Measurements from ENCODE around the gene STX3. TPM values are rescaled to one million over a fixed set of nuclear protein-coding genes. Genes with fewer than 3 reads are reported as not detected.
A peak's percentile ranks its signal among the peaks of the same experiment; 100 is the strongest.
"Not testable (repeated sequence)": the region's sequence is repeated elsewhere in the genome, so short reads cannot be mapped to it uniquely, and the experiment has no call there.

STX3 gene
- total and polyA plus RNA-seq, 4 donors = 10.1 to 15.5 (median 11.8) TPM

DNA sequence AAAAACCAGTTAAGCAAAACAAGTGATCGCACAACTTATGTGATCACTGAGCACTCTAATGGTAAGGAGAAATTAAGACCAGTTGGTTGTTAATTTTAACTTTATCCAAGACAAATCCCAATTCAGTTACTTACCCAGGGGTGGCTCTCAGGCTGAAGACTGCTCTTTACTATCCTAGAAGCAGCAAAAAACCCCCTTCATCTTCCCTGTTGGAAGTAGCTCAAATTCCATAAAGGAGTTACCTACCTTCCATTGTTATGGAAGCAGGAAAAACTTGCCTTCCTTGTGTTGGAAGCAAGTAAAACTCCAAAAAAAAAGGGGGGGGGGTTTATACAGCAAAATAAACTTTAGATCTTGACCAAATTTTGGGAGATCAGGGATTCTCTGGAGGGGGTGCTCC is 60.6 kb downstream of the STX3 start:
- no peaks in the 10 kb centered on the region for H3K9me3 ChIP-seq (ENCODE audit: control insufficient read depth, insufficient read depth, low read length)
- no peak for DNase-seq (ENCODE audit: low read depth in 4 of 6, low spot score in 6 of 6)
- no peak overlapping the region for H3K4me3 ChIP-seq (ENCODE audit: low read depth, low read length)
- H3K36me3 ChIP-seq (ENCODE audit: control insufficient read depth, insufficient read depth, low read length) = no peaks in the 10 kb centered on the region
- H3K27me3 ChIP-seq (ENCODE audit: control insufficient read depth, insufficient read depth, low read length) = no peaks in the 10 kb centered on the region
- H3K4me1 ChIP-seq (ENCODE audit: control insufficient read depth, insufficient read depth, low read length) = no peaks in the 10 kb centered on the region
- no CpG with 5 or more reads among the region's 1 CpG for WGBS (ENCODE audit: insufficient coverage)
- H3K27ac ChIP-seq (ENCODE audit: low read depth, low read length) = no peak overlapping the region

DNA sequence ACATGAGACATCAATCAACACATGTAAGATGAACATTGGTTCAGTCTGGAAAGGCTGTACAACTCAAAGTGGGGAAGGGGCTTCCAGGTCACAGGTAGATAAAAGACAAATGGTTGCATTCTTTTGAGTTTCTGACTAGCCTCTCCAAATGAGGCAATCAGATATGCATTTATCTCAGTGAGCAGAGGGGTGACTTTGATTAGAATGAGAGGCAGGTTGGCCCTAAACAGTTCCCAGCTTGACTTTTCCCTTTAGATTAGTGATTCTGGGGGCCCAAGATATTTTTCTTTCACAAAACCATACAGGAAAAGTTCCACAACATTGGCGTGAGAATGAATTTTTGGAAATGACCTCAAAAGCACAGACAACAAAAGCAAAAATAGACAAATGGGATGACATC is 61.3 kb downstream of the STX3 start:
- not testable (repeated sequence) for H3K4me1 ChIP-seq (ENCODE audit: control insufficient read depth, insufficient read depth, low read length); H3K4me3 ChIP-seq (ENCODE audit: low read depth, low read length); DNase-seq (ENCODE audit: low read depth in 4 of 6, low spot score in 6 of 6); H3K27ac ChIP-seq (ENCODE audit: low read depth, low read length); H3K36me3 ChIP-seq (ENCODE audit: control insufficient read depth, insufficient read depth, low read length); H3K27me3 ChIP-seq (ENCODE audit: control insufficient read depth, insufficient read depth, low read length); H3K9me3 ChIP-seq (ENCODE audit: control insufficient read depth, insufficient read depth, low read length)
- no CpG with 5 or more reads among the region's 1 CpG for WGBS (ENCODE audit: insufficient coverage)

DNA sequence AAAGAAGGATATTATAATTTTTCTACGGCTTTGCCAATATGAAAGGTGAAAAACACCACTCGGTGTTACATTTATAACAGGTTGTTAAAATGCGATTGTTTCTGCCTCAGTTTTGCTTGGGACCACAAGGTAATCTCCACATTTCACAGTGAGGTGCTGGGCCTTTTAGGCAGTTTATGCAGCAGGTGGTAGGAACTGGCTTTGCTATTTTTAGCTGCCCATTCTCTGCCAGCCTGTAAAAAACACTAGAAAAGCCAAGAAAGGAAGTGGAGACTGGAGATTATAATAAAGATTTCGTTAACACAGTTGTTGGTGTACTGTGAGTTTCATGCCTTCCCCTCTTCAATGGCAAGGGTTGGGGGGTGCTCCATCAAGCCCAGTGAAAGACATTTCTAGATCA is 63.4 kb downstream of the STX3 start:
- DNase-seq (ENCODE audit: low read depth in 4 of 6, low spot score in 6 of 6) = peak in 1 of 6 donors; percentile 48
- 80% methylated on average over 1 of the region's 4 CpGs for WGBS (ENCODE audit: insufficient coverage)
- Histone ChIP-seq H3K27ac (ENCODE audit: low read depth, low read length) (no peak overlapping the region), H3K36me3 (ENCODE audit: control insufficient read depth, insufficient read depth, low read length) (no peaks in the 10 kb centered on the region), H3K9me3 (ENCODE audit: control insufficient read depth, insufficient read depth, low read length) (no peaks in the 10 kb centered on the region), H3K27me3 (ENCODE audit: control insufficient read depth, insufficient read depth, low read length) (no peaks in the 10 kb centered on the region), H3K4me1 (ENCODE audit: control insufficient read depth, insufficient read depth, low read length) (no peaks in the 10 kb centered on the region), H3K4me3 (ENCODE audit: low read depth, low read length) (no peak overlapping the region)

DNA sequence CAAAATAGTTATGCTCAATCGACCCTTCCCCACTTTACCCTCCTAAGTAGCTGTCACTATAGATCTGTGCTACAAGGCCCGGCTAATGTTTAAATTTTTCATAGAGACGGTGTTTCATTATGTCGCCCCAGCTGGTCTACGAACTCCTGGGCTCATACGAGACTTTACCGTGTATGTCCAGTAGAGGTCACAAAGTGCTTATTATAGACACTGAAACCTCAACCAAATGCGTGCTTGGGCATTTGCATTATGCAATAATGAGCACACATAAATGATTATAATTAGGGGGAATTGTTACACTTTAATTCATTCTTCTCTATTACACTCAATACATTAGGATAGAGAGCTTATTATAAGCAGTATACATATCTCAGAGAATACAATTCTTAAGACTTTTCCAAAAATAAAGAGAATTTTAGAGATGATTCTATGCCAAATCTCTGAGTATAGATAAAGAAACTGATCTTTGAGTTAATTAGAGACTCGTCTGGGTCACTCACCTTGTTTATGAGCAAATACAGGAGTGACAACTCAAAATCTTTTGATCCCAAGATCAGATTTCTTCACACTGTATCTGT is 67.9 kb downstream of the STX3 start:
- no peaks in the 10 kb centered on the region for H3K9me3 ChIP-seq (ENCODE audit: control insufficient read depth, insufficient read depth, low read length)
- H3K4me1 ChIP-seq (ENCODE audit: control insufficient read depth, insufficient read depth, low read length) = no peaks in the 10 kb centered on the region
- peak in 5 of 6 donors; percentile 26 to 89 (median 47) for DNase-seq (ENCODE audit: low read depth in 4 of 6, low spot score in 6 of 6)
- H3K27me3 ChIP-seq (ENCODE audit: control insufficient read depth, insufficient read depth, low read length) = no peaks in the 10 kb centered on the region
- no peak overlapping the region for H3K27ac ChIP-seq (ENCODE audit: low read depth, low read length)
- 27% methylated on average over 4 of the region's 9 CpGs for WGBS (ENCODE audit: insufficient coverage)
- H3K36me3 ChIP-seq (ENCODE audit: control insufficient read depth, insufficient read depth, low read length) = no peaks in the 10 kb centered on the region
- H3K4me3 ChIP-seq (ENCODE audit: low read depth, low read length) = no peak overlapping the region

DNA sequence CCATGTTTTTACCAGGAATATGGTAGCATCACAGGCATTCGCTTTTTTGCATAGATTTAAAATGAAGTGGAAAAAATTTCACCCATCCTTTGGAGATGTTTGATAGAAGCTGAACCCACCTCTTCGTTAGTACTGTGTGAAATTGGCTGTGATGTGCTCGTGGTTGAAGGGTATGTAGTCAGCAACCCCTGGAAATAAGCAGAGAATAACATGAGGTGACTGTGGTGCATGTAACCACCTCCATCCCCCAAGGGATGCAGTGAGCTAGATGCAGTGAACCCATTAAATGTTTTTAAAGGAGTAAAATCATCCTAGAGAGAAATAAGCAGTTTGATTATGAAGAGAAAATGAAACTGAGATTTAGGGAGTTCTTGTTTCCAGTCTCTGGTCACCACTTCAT is 74.2 kb downstream of the STX3 start:
- no peaks in the 10 kb centered on the region for H3K27me3 ChIP-seq (ENCODE audit: control insufficient read depth, insufficient read depth, low read length)
- H3K36me3 ChIP-seq (ENCODE audit: control insufficient read depth, insufficient read depth, low read length) = no peaks in the 10 kb centered on the region
- no peaks in the 10 kb centered on the region for H3K9me3 ChIP-seq (ENCODE audit: control insufficient read depth, insufficient read depth, low read length)
- WGBS (ENCODE audit: insufficient coverage) = no CpG with 5 or more reads among the region's 3 CpGs
- H3K4me3 ChIP-seq (ENCODE audit: low read depth, low read length) = no peak overlapping the region
- DNase-seq (ENCODE audit: low read depth in 4 of 6, low spot score in 6 of 6) = no peak
- no peaks in the 10 kb centered on the region for H3K4me1 ChIP-seq (ENCODE audit: control insufficient read depth, insufficient read depth, low read length)
- H3K27ac ChIP-seq (ENCODE audit: low read depth, low read length) = no peak overlapping the region

DNA sequence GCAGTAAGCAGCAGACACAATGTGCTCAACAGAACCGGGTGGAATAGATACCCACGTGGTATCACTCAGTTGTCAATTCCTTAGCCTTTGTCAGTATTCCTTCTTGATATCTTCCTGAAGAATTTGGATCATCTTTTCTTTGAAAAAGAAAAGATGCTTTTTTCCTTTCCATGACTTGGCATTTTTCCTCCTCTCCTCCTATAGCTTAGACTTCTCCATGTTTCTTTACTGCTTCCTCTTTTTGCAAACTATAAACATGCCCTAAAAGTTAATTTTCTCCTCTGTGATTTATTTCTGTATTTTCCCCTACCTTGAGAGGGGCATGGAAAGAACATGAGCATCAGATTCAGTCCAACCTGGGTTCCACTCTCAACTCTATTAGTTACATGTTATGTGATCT is 78.4 kb downstream of the STX3 start:
- Histone ChIP-seq H3K27ac (ENCODE audit: low read depth, low read length) (no peak overlapping the region), H3K4me3 (ENCODE audit: low read depth, low read length) (no peak overlapping the region), H3K27me3 (ENCODE audit: control insufficient read depth, insufficient read depth, low read length) (no peaks in the 10 kb centered on the region), H3K4me1 (ENCODE audit: control insufficient read depth, insufficient read depth, low read length) (no peaks in the 10 kb centered on the region), H3K9me3 (ENCODE audit: control insufficient read depth, insufficient read depth, low read length) (no peaks in the 10 kb centered on the region), H3K36me3 (ENCODE audit: control insufficient read depth, insufficient read depth, low read length) (no peaks in the 10 kb centered on the region)
- no CpG with 5 or more reads among the region's 2 CpGs for WGBS (ENCODE audit: insufficient coverage)
- DNase-seq (ENCODE audit: low read depth in 4 of 6, low spot score in 6 of 6) = no peak

DNA sequence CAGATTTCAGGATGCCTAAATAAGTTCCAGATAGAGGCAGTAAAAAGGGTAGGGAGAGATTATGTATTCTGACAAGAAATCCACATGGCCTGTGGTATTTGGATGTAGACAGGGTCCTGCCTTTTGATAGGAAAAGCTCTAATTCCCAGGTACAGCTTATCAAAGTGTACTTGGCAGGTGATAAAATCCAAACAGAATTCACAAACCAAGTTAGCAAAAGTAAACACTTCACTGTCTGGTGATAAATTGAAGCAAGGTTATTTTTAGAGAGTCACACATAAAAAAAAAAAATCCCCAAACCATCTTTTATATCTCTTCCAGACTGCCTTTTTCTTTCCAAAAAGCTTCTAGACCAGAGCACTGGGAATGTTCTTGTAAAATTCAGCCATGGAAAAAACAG is 84.4 kb downstream of the STX3 start:
- no peaks in the 10 kb centered on the region for H3K4me1 ChIP-seq (ENCODE audit: control insufficient read depth, insufficient read depth, low read length)

DNA sequence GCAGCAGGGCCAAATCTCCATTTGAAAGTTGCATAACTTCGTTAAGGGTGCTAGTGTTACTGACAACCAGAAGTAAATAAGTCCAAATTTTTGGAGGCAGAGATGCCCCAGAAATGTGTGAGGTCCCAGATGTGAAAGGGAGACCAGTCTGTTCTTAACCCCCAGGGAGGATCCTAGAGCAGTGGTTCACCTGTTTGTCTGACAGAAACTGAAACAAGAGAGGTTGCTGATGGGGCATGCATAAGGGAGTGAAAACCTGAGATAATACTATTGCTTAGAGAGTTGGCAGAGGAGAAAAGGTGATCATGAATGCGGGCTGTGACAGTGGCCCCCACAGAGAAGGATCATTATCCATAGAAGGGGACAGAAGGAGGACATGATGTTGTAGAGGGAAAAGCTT is 86.3 kb downstream of the STX3 start:
- Histone ChIP-seq H3K9me3 (ENCODE audit: control insufficient read depth, insufficient read depth, low read length) (no peaks in the 10 kb centered on the region), H3K27me3 (ENCODE audit: control insufficient read depth, insufficient read depth, low read length) (no peaks in the 10 kb centered on the region), H3K36me3 (ENCODE audit: control insufficient read depth, insufficient read depth, low read length) (no peaks in the 10 kb centered on the region), H3K4me1 (ENCODE audit: control insufficient read depth, insufficient read depth, low read length) (no peaks in the 10 kb centered on the region), H3K27ac (ENCODE audit: low read depth, low read length) (no peak overlapping the region), H3K4me3 (ENCODE audit: low read depth, low read length) (no peak overlapping the region)
- WGBS (ENCODE audit: insufficient coverage) = 92% methylated on average over 2 of the region's 2 CpGs
- no peak for DNase-seq (ENCODE audit: low read depth in 4 of 6, low spot score in 6 of 6)

More for the DNA sequence above, 84.4 kb downstream of the STX3 start:
- Histone ChIP-seq H3K9me3 (ENCODE audit: control insufficient read depth, insufficient read depth, low read length) (no peaks in the 10 kb centered on the region), H3K4me3 (ENCODE audit: low read depth, low read length) (no peak overlapping the region), H3K27me3 (ENCODE audit: control insufficient read depth, insufficient read depth, low read length) (no peaks in the 10 kb centered on the region), H3K27ac (ENCODE audit: low read depth, low read length) (no peak overlapping the region), H3K36me3 (ENCODE audit: control insufficient read depth, insufficient read depth, low read length) (no peaks in the 10 kb centered on the region)
- peak in 1 of 6 donors; percentile 7 for DNase-seq (ENCODE audit: low read depth in 4 of 6, low spot score in 6 of 6)

DNA sequence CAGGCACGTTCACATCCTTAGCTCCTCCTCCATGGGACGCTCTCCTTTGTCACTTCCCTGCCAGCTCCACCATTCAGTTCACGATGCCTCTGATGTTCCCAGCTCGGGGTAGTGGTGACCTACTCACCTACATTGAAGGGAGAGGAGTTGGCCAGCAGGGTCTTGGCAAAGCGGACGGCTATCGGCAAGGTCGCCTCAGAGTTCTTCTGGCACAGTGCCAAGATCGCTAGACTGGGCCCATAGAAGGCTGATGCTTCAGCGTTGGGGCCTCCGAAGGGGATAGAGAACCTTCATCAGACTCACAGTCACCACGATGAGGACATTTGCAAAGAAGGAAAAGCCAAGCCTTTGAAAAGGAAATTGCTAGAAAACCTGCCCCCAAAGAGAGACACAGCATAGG is 87.1 kb downstream of the STX3 start:
- no peaks in the 10 kb centered on the region for H3K4me1 ChIP-seq (ENCODE audit: control insufficient read depth, insufficient read depth, low read length)
- no peaks in the 10 kb centered on the region for H3K27me3 ChIP-seq (ENCODE audit: control insufficient read depth, insufficient read depth, low read length)
- WGBS (ENCODE audit: insufficient coverage) = 80% methylated on average over 10 of the region's 12 CpGs
- no peak overlapping the region for H3K4me3 ChIP-seq (ENCODE audit: low read depth, low read length)
- H3K27ac ChIP-seq (ENCODE audit: low read depth, low read length) = no peak overlapping the region
- H3K36me3 ChIP-seq (ENCODE audit: control insufficient read depth, insufficient read depth, low read length) = no peaks in the 10 kb centered on the region
- no peaks in the 10 kb centered on the region for H3K9me3 ChIP-seq (ENCODE audit: control insufficient read depth, insufficient read depth, low read length)
- no peak for DNase-seq (ENCODE audit: low read depth in 4 of 6, low spot score in 6 of 6)

DNA sequence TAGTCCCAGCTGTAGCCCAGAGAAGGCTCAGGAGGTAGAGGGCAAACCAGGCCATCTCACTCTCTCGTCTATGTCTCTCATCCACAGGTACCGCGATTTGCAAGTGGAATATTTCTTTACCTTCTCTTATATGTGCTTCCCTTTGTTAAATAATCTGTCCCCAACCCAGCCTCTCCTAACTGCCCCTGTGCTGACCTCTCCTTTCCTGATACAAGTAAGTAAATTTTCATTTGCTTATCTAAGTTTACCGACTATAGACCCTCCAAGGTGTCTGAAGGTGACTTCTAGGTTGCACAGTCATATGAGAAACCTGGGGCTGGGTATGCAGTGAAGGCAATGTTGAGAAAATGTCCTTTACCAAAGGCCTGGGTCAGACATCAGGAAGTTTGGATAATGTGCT is 90.2 kb downstream of the STX3 start, which contains the start of gene CBLIF:
CBLIF (minus strand) TSS at position 101 of the 400 bp plus-strand sequence; CDS start at position 55, 46 bp downstream.
- no peak within 1 kb of the TSS for H3K27ac ChIP-seq (ENCODE audit: low read depth, low read length)
- no peaks in the 10 kb centered on the region for H3K4me1 ChIP-seq (ENCODE audit: control insufficient read depth, insufficient read depth, low read length)
- 100% methylated on average over 1 of the region's 4 CpGs for WGBS (ENCODE audit: insufficient coverage)
- no peaks in the 10 kb centered on the region for H3K27me3 ChIP-seq (ENCODE audit: control insufficient read depth, insufficient read depth, low read length)
- H3K36me3 ChIP-seq (ENCODE audit: control insufficient read depth, insufficient read depth, low read length) = no peaks in the 10 kb centered on the region
- H3K4me3 ChIP-seq (ENCODE audit: low read depth, low read length) = no peak within 1 kb of the TSS
- DNase-seq (ENCODE audit: low read depth in 4 of 6, low spot score in 6 of 6) = no peak
- no peaks in the 10 kb centered on the region for H3K9me3 ChIP-seq (ENCODE audit: control insufficient read depth, insufficient read depth, low read length)
